Measurements from ENCODE around the gene MYO1A. TPM values are rescaled to one million over a fixed set of nuclear protein-coding genes. Genes with fewer than 3 reads are reported as not detected.

MYO1A gene
- polyA plus RNA-seq, 1 of the 3 experiments (the other 2 are of a cell fraction), result not detected

GRCh38 chr12:57086493-57087009 lies 36.6 kb upstream of the MYO1A start:
- H2AFZ ChIP-seq (ENCODE audit: low read depth), result peak overlapping the region; percentile 56
- peak overlapping the region; percentile 86 for H3K9ac ChIP-seq
- CTCF ChIA-PET, result interaction anchor here (0.6 to 23.2 kb wide), 9 partner anchors 12 to 399 kb away, joined by 3 to 339 read pairs (median 4); partner anchors contain the start of genes LRP1, NEMP1 and STAT6
- H3K27ac ChIP-seq (ENCODE audit: low read depth in 2 of 2, low read length in 1 of 2), result peak overlapping the region; percentile 96 to 98
- H3K9me3 ChIP-seq, result no peaks in the 10 kb centered on the region
- peak overlapping the region; percentile 92 for H3K4me2 ChIP-seq
- H3K4me1 ChIP-seq (ENCODE audit: control insufficient read depth in 1 of 2, insufficient read depth in 2 of 2, low read depth in 1 of 2, low read length in 1 of 2), result peaks cover 22 to 23% of the 10 kb centered on the region in 2 experiments; a peak in 2 of 4 replicates
- peaks cover 8 to 9% of the 10 kb centered on the region in 2 experiments for H3K36me3 ChIP-seq (replicated peaks in 1 of 2; ENCODE audit: control insufficient read depth in 1 of 2, insufficient read depth in 2 of 2, low read length in 1 of 2)
- H3K9me2 ChIP-seq, result no peaks in the 10 kb centered on the region
- no peaks in the 10 kb centered on the region for H3K27me3 ChIP-seq (ENCODE audit: insufficient read depth)
- H3K79me2 ChIP-seq (ENCODE audit: insufficient read depth), result peaks cover 25% of the 10 kb centered on the region
- peaks cover 38% of the 10 kb centered on the region for H3F3A ChIP-seq (replicated peaks; ENCODE audit: insufficient read depth)
- POLR2A ChIA-PET, result interaction anchor here (1.5 kb wide), 1 partner anchor 8 kb away, joined by 5 read pairs; the partner anchor contains the start of gene NEMP1
- peaks cover 13% of the 10 kb centered on the region for H4K20me1 ChIP-seq (ENCODE audit: insufficient read depth)
- H3K4me3 ChIP-seq (ENCODE audit: low read depth in 2 of 2, low read length in 1 of 2), result peak overlapping the region; percentile 73 to 82
- DNase-seq, result peak; percentile 72
- 0 out of 2 replicates have a peak, but pooled peaks have one; percentile 9 for TF ChIP-seq MXI1 (IDR thresholded peaks at IDR 0.05; ENCODE audit: low read depth, low read length)
- no peak for TF ChIP-seq REST (IDR thresholded peaks at IDR 0.05; ENCODE audit: low read depth, low read length)
- no peak for TF ChIP-seq SMC3 (IDR thresholded peaks at IDR 0.05; ENCODE audit: low read depth, low read length)
- TF ChIP-seq ELF1 (IDR thresholded peaks at IDR 0.05), result no peak
- TF ChIP-seq GABPA (IDR thresholded peaks at IDR 0.05; ENCODE audit: low read depth), result no peak
- peak; percentile 66 for TF ChIP-seq CTCF (IDR thresholded peaks at IDR 0.05)
- 1% methylated on average over 14 of the region's 14 CpGs for WGBS (ENCODE audit: low lambda C conversion rate)

GRCh38 chr12:57085999-57086492 lies 36.1 kb upstream of the MYO1A start:
- H4K20me1 ChIP-seq (ENCODE audit: insufficient read depth), result peaks cover 8% of the 10 kb centered on the region
- DNase-seq, result peak; percentile 14
- H3K36me3 ChIP-seq (replicated peaks in 1 of 2; ENCODE audit: control insufficient read depth in 1 of 2, insufficient read depth in 2 of 2, low read length in 1 of 2), result peaks cover 3 to 4% of the 10 kb centered on the region in 2 experiments
- no peaks in the 10 kb centered on the region for H3K9me3 ChIP-seq
- peak; percentile 59; the same call in 1 of the 2 replicates for TF ChIP-seq MAX (IDR thresholded peaks at IDR 0.05; ENCODE audit: low read depth)
- TF ChIP-seq CTCF (IDR thresholded peaks at IDR 0.05), result no peak
- TF ChIP-seq YY1 (IDR thresholded peaks at IDR 0.05; ENCODE audit: low read depth), result no peak
- TF ChIP-seq GATA2 (CRISPR knock-in tag; IDR thresholded peaks at IDR 0.05), result peak; percentile 10; the same call in 1 of the 2 replicates
- H3K4me3 ChIP-seq (ENCODE audit: low read depth in 2 of 2, low read length in 1 of 2), result peak overlapping the region; percentile 73 to 82
- H3K4me1 ChIP-seq (ENCODE audit: control insufficient read depth in 1 of 2, insufficient read depth in 2 of 2, low read depth in 1 of 2, low read length in 1 of 2), result peaks cover 17 to 22% of the 10 kb centered on the region in 2 experiments; a peak in 2 of 4 replicates
- peak overlapping the region; percentile 92 for H3K4me2 ChIP-seq
- H3K27me3 ChIP-seq (ENCODE audit: insufficient read depth), result no peaks in the 10 kb centered on the region
- H3K27ac ChIP-seq (ENCODE audit: low read depth in 2 of 2, low read length in 1 of 2), result peak overlapping the region; percentile 96 to 98
- peaks cover 20% of the 10 kb centered on the region for H3K79me2 ChIP-seq (ENCODE audit: insufficient read depth)
- H2AFZ ChIP-seq (ENCODE audit: low read depth), result peak overlapping the region; percentile 56
- peaks cover 38% of the 10 kb centered on the region for H3F3A ChIP-seq (replicated peaks; ENCODE audit: insufficient read depth)
- WGBS (ENCODE audit: low lambda C conversion rate), result 40% methylated on average over 12 of the region's 12 CpGs
- ChIA-PET CTCF (interaction anchor here (1.0 to 23.2 kb wide), 9 partner anchors 11 to 400 kb away, joined by 3 to 339 read pairs (median 7); partner anchors contain the start of genes LRP1, NEMP1 and STAT6), POLR2A (no interaction called here)
- H3K9ac ChIP-seq, result peak overlapping the region; percentile 86
- no peaks in the 10 kb centered on the region for H3K9me2 ChIP-seq

Measured in SK-N-SH (cell line).